ENCODE data around the gene DPP7.
"Not testable (repeated sequence)": the region's sequence is repeated elsewhere in the genome, so short reads cannot be mapped to it uniquely, and the experiment has no call there.

Gene DPP7

DNA sequence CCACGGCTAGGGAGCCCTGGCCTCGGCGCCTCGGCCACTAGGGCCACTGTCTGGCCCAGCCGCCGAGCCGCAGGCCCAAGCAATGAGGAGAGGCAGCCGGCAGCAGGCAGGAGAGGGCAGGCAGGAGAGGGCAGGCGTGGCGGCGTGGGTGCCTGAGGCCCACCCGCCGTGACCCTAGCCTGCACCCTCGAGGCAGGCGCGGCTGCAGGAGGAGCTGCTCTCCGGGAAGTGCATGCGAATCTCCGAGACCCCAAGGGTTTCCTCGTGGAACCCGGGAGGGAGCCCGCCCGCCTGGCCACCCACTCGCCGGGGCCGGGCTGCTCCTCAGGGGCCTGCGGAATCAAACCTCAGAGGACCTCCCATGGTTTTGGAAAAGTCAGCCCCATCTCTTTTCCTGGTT, 33.7 kb upstream of the DPP7 start:
- DNase-seq (ENCODE audit: low read depth, low spot score): no peak

GRCh38 chr9:137147793-137148160, 33.2 kb upstream of the DPP7 start:
- no peak for DNase-seq (ENCODE audit: low read depth, low spot score)

GRCh38 chr9:137147091-137147792, 32.7 kb upstream of the DPP7 start:
- DNase-seq (ENCODE audit: low read depth, low spot score): no peak

- DNase-seq (ENCODE audit: low read depth, low spot score): no peak
These were observed 32.0 kb upstream of the DPP7 start for GRCh38 chr9:137146527-137146918.

DNA sequence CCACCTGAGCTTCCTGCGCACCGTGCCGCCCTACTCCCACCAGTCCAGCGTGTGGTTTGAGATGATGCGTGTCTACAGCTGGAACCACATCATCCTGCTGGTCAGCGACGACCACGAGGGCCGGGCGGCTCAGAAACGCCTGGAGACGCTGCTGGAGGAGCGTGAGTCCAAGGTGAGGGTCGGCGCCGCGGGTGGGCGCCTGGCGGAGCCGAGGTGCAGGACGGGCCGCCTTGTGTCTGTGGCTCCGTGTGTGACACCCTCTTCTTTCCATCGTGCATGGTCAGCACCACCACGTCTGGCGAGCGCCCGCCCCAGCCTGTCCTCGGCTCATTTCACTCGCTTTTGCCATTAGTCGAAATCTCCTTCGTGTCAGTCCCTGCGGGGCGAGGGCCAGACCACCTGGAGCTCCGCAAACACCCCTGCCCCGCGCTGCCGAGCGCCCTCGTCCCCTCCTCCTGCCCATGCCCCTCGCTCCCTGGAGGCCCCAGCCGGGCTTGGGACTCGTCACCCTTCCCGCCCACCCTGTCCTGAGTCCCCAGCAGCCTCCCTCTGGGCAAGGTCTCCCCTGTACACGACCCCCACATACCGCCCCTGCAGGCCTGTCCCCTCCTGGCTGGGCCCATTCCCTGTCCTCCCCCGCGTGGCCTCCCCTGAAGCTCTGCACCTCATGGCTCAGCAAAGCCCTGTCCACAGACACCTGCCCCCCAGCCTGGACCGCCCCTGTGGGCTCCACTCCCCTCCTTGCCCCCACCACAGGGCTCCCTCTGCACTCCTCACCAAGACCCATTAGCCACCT, 31.4 kb upstream of the DPP7 start:
- no peak for DNase-seq (ENCODE audit: low read depth, low spot score)

- DNase-seq (ENCODE audit: low read depth, low spot score): no peak
These were observed 28.9 kb upstream of the DPP7 start for GRCh38 chr9:137143459-137143858.

GRCh38 chr9:137141976-137142936, 27.7 kb upstream of the DPP7 start:
- DNase-seq (ENCODE audit: low read depth, low spot score): no peak

DNA sequence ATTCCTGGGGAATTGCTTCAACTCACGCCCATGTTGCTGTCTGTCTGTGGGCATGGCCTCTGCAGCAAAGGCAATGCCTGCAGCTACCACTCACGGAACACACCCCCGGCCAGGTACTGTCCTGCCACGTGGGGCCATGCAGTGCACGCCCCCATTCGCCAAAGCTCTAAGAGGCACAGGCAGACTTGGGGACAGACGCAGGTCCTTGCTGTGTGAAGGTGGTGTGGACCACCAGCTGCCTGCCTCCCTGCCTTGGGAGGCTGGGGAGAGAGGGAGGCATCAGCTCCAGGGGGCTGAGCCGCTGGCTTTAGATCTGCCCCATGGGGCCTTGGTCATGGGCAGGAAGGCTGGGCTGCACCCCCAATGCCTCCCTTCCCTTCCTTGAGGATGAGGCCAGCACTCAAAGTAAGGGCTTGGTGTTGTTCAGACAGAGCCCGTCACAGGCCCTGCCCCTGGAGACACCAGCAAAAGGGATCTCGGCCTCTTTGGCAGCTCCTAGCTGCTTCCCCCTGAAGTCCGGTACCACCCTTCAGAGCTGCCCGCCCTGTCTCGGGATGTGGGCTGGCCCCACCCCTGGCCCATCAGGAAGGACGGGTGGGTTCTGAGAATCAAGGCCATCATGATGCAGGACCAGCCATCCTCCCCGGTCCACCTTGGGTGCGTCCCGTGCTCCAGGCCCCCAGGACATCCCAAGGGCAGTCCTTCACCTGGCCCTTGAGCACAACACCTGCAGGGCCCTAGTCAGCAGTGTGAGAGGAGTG, 26.7 kb upstream of the DPP7 start:
- DNase-seq (ENCODE audit: low read depth, low spot score): no peak

- DNase-seq (ENCODE audit: low read depth, low spot score): no peak
These were observed 25.8 kb upstream of the DPP7 start for GRCh38 chr9:137140151-137141012.

DNA sequence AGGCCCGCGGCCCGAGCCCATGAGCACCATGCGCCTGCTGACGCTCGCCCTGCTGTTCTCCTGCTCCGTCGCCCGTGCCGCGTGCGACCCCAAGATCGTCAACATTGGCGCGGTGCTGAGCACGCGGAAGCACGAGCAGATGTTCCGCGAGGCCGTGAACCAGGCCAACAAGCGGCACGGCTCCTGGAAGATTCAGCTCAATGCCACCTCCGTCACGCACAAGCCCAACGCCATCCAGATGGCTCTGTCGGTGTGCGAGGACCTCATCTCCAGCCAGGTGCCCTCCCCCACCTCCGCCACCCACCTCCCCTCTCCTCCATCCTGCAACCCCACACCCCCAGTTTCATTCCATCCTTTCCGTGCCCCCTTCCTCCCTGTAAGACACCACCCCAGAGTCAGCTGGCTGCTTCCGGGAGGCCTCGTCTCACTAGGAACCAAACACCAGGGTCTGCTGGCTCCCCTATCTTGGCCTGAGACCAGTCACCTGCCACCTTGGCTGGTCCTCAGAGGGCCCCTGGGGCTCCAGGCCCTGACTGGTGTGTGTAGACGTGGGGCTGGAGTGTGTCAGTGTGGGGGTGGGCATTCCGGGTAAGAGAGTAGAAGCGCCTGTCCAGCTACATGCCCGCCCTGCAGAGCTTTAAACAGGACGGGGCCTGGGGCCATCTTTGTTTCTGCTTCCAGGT, 25.1 kb upstream of the DPP7 start:
- no peak for DNase-seq (ENCODE audit: low read depth, low spot score)

DNA sequence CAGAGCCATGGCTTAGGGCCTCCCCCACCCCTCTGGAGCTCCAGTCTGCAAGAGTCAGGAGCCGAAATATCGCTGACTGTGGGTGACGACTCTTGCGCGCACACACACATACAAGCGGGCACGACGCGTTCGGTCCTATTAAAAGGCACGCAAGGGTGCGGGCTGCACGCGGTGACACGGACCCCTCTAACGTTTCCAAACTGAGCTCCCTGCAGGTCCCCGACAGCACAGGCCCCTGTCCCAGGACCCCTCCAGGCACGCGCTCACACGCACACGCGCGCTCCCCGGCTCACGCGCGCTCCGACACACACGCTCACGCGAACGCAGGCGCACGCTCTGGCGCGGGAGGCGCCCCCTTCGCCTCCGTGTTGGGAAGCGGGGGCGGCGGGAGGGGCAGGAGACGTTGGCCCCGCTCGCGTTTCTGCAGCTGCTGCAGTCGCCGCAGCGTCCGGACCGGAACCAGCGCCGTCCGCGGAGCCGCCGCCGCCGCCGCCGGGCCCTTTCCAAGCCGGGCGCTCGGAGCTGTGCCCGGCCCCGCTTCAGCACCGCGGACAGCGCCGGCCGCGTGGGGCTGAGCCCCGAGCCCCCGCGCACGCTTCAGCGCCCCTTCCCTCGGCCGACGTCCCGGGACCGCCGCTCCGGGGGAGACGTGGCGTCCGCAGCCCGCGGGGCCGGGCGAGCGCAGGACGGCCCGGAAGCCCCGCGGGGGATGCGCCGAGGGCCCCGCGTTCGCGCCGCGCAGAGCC, 24.4 kb upstream of the DPP7 start, which contains the start of gene GRIN1:
TSS of gene GRIN1 (plus strand) at position 433 of the 746 bp plus-strand sequence. CDS start 333 bp downstream, outside the sequence.
- DNase-seq (ENCODE audit: low read depth, low spot score): no peak

DNA sequence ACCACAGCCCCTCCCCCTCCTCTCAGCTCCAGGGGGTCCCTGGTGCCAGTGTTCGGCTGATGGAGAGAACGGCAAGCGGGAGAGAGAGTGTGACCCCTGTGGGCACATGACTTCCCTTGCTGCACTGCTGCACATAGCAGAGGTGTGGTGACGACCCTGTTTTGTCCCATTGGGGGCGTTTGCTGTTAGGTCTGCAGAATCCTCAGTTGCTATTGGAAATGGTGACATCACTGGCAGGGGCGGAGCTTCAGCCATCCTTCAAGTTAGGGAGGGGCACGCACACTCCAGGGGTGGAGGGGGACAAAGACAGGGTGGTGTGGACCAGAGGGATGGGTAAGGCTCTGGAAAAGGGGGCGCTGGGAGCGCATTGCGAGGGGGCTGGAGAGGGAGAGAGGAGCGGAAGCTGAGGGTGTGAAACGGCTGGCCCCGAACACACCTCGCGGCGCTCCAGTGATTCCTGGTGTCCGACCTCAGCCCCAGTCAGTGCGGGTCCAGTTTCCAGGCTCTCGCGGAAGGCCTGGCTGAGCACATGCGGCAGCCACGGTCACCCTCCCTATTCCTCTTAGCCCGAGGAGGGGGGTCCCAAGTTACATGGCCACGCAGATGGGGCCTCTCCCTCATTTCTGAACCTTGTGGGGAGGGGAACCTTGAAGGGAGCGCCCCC, 23.7 kb upstream of the DPP7 start:
- DNase-seq (ENCODE audit: low read depth, low spot score): no peak

GRCh38 chr9:137136881-137137607, 22.5 kb upstream of the DPP7 start:
- DNase-seq (ENCODE audit: low read depth, low spot score): no peak

DNA sequence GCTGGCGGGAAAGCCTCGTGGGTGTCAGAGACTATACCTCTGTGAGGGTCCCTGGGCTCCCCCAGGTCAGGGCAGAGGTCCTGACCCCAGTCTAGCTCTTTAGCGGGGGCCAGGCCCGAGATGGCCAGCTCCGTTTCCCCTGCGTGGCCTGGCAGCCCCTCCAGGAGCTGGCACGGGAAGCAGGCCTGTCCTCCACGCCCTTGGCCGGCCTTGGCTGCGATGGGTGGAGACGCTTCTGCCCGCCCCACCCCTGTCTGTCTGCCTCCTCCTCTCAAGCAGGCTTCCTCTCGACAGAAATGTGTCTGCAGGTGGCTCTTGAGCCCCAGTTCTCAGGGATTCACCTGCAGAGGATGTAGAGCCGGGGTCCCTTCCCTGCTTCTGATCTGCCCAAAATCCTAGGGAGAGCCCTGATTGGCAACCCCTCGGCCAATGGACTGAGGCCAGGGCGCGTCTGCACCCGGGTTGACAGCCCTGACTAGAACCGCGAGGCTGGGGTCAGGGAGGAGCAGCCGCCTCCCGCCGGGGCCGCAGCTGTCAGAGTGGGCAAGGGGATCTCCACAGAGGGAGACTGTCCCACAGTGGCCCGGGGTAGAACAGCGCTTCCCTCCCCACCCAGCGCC, 21.8 kb upstream of the DPP7 start:
- DNase-seq (ENCODE audit: low read depth, low spot score): no peak

DNA sequence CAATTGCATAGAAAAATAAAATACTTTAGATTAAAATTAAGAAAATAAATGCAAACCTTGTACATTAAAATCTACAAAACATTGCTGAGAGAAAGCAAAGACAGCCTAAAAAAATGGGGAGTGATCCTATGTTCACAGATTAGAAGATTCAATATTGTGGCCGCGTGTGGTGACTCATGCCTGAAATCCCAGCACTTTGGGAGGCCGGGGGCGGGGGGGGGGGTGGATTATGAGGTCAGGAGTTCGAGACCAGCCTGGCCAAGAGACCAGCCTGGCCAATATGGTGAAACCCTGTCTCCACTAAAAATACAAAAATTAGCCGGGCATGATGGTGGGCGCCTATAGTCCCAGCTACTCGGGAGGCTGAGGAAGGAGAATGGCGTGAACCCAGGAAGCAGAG, 20.6 kb upstream of the DPP7 start:
- not testable (repeated sequence) for DNase-seq (ENCODE audit: low read depth, low spot score)

GRCh38 chr9:137134191-137134590, 19.7 kb upstream of the DPP7 start:
- no peak for DNase-seq (ENCODE audit: low read depth, low spot score)

DNA sequence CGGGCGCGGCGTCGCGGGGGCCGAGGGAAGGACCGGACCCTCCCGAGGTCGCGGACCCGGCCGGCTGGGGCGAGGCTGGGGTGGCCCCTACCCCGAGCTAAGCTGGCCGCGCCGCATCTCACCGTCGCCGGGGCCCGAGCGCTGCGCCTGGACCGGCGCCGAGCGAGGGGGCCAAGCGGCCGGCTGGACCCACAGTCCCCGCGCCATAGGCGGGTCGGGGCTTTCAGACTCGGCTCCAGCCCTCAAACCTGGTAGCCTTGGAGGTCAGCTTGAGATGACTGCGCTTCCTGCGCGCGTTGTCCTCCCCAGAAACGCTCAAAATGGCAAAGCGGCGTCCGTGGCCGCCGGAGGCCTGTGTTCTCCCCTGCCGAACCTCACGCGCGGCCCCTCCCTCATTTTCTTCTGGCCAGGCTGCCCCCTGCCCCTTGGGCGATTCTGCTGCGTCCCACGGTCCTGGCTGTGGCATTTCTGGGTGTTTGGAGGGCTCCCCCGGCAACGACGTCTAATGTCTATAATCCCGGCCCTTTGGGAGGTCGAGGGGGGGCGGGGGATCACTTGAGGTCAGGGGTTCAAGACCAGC, 15.7 kb upstream of the DPP7 start:
- no peak for DNase-seq (ENCODE audit: low read depth, low spot score)

Measured in iPS DF 19.7 (cell line).